ENCODE data around the gene GTPBP1. TPM values are rescaled to one million over a fixed set of nuclear protein-coding genes. Genes with fewer than 3 reads are reported as not detected.

Gene GTPBP1
- total and polyA plus RNA-seq, 2 donors (not counting 3 experiments of a cell fraction or from before 2014, with no cell fraction given): 29.8 to 50.3 TPM

DNA sequence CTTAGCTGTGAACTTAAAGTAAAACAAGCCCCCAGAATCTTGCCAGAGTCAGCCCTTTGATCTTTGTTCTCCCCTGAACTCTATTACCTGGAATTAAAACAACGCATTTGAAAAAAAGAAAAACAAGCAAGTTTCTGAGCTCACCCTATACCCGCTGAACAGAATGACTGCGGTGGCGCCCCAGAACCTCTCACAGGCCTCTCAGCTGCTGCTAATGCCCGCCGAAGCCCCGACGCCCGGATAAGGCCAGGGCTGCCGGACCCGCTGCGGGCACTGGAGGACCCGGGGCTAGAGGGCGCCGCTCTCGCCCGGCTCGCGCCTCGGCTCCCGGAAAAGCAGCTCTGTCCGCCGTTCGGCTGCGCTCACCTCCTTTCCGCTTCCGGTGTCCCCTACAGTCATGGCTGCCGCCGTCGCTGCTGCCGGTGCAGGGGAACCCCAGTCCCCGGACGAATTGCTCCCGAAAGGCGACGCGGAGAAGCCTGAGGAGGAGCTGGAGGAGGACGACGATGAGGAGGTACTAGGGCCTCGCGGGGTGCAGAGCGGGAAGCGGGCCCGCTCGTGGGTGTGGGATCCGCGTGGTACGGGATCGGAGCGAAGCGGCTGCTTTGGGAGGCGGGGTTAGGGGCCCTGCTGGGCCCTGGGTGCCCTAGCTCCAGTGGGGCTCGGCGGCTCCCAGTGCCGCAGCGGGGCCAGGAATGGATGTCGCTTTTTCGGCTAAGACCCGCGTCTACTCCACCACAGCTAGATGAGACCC lies 24.0 kb upstream of the GTPBP1 start, which contains the start of gene TOMM22:
TOMM22 (plus strand) TSS at position 376 of the 754 bp plus-strand sequence; CDS start at position 398, 22 bp downstream.
- TF ChIP-seq JUN (IDR thresholded peaks at IDR 0.05; ENCODE audit: borderline replicate concordance, insufficient read depth, insufficient read length, low read depth) (no peak), EZH2 (IDR thresholded peaks at IDR 0.05; ENCODE audit: borderline replicate concordance, low read depth, low read length, severe bottlenecking) (no peak), POLR2AphosphoS5 (IDR thresholded peaks at IDR 0.05; ENCODE audit: insufficient read depth, low read depth, low read length) (peak; percentile 91), FOS (IDR thresholded peaks at IDR 0.05; ENCODE audit: borderline replicate concordance, insufficient read depth, low read length) (no peak), POLR2A (IDR thresholded peaks at IDR 0.05; ENCODE audit: low read depth, low read length) (peak; percentile 65), GATA2 (IDR thresholded peaks at IDR 0.05; ENCODE audit: insufficient read depth, insufficient read length, low read depth, low read length) (no peak), MYC (IDR thresholded peaks at IDR 0.05; ENCODE audit: low read depth, low read length) (peak; percentile 38)
- TF ChIP-seq, protein P1, sequence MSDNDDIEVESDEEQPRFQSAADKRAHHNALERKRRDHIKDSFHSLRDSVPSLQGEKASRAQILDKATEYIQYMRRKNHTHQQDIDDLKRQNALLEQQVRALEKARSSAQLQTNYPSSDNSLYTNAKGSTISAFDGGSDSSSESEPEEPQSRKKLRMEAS (IDR thresholded peaks at IDR 0.05; ENCODE audit: insufficient read depth, insufficient read length): peak; percentile 43
- TF ChIP-seq, protein P2, sequence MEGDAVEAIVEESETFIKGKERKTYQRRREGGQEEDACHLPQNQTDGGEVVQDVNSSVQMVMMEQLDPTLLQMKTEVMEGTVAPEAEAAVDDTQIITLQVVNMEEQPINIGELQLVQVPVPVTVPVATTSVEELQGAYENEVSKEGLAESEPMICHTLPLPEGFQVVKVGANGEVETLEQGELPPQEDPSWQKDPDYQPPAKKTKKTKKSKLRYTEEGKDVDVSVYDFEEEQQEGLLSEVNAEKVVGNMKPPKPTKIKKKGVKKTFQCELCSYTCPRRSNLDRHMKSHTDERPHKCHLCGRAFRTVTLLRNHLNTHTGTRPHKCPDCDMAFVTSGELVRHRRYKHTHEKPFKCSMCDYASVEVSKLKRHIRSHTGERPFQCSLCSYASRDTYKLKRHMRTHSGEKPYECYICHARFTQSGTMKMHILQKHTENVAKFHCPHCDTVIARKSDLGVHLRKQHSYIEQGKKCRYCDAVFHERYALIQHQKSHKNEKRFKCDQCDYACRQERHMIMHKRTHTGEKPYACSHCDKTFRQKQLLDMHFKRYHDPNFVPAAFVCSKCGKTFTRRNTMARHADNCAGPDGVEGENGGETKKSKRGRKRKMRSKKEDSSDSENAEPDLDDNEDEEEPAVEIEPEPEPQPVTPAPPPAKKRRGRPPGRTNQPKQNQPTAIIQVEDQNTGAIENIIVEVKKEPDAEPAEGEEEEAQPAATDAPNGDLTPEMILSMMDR (IDR thresholded peaks at IDR 0.05; ENCODE audit: extremely low read depth in 1 of 2, insufficient read depth in 1 of 2, low read depth in 1 of 2, low read length in 2 of 2): peak; percentile 72 to 81
- dilution Hi-C loops (cut with MboI; ENCODE audit: extremely low pct_ligation_motif_present, low sequenced_read_pairs): no loop called here
- POLR2A ChIA-PET: interaction anchor here (0.5 to 1.1 kb wide), 6 partner anchors 14 to 694 kb away, joined by 3 to 4 read pairs (median 4); partner anchors contain the start of gene GTPBP1
- CTCF ChIA-PET: interaction anchor here (0.6 to 4.3 kb wide), 19 partner anchors 8 to 629 kb away, joined by 3 to 59 read pairs (median 5); partner anchors contain the start of genes GTPBP1 and JOSD1
- Histone ChIP-seq H3K9me3 (replicated peaks; ENCODE audit: control insufficient read depth, insufficient read depth, low read length) (no peaks in the 10 kb centered on the region), H3K36me3 (ENCODE audit: control insufficient read depth in 2 of 2, extremely low read depth in 1 of 2, insufficient read depth in 2 of 2, low read length in 2 of 2) (peaks cover 5 to 17% of the 10 kb centered on the region in 2 experiments), H3K4me3 (replicated peaks in 1 of 3; ENCODE audit: insufficient read depth in 1 of 3, low read depth in 1 of 3, low read length in 3 of 3) (peak within 1 kb of the TSS; percentile 86 to 98 (median 92)), H3K79me2 (ENCODE audit: control insufficient read depth, insufficient read depth, low read length) (peaks cover 17% of the 10 kb centered on the region), H2AFZ (ENCODE audit: low read depth, low read length) (peak within 1 kb of the TSS; percentile 98), H3K27ac (ENCODE audit: insufficient read depth, low read depth, low read length) (peak within 1 kb of the TSS; percentile 64), H4K20me1 (replicated peaks; ENCODE audit: control insufficient read depth, extremely low read depth, insufficient read depth, low read length) (no peaks in the 10 kb centered on the region), H3K27me3 (ENCODE audit: control insufficient read depth in 2 of 2, insufficient read depth in 2 of 2, low read length in 2 of 2) (no peaks in the 10 kb centered on the region), H3K9ac (replicated peaks; ENCODE audit: extremely low read depth, insufficient read depth, low read length) (peak within 1 kb of the TSS; percentile 83), H3K9me1 (replicated peaks; ENCODE audit: control insufficient read depth, extremely low read depth, insufficient read depth, low read length) (no peaks in the 10 kb centered on the region), H3K4me1 (ENCODE audit: control insufficient read depth, extremely low read depth, insufficient read depth, low read length) (peaks cover 11% of the 10 kb centered on the region), H3K4me2 (ENCODE audit: insufficient read depth, low read length) (peak within 1 kb of the TSS; percentile 80)
- intact Hi-C loops (cut with micrococcal nuclease): loop anchor here (1.0 to 5.0 kb wide), 3 partner anchors 15 to 629 kb away; partner anchors contain the start of genes CBY1 and FAM227A
- BruUV-seq (replicated peaks): no TSS peak
- FAIRE-seq (peak; percentile 87), DNase-seq (ENCODE audit: low read depth, low spot score) (peak; percentile 88)
